GM11168 (cell line): ENCODE measurements around the gene MTMR11.
"Not testable (repeated sequence)": the region's sequence is repeated elsewhere in the genome, so short reads cannot be mapped to it uniquely, and the experiment has no call there.

Experiments
- in situ Hi-C: fragments of 300-500 bp; cut with MboI; formaldehyde crosslinking; loops from one replicate; pipeline ENCODE4 v1.12.0; 2022; ENCODE audit warnings: low sequenced_read_pairs; ENCODE audit not compliant: unreplicated experiment

MTMR11 gene

GRCh38 chr1:149906570-149907075 is 30.1 kb downstream of the MTMR11 start:
- in situ Hi-C loops, result no loop called here

- in situ Hi-C loops, result no loop called here
These were observed 32.7 kb downstream of the MTMR11 start for GRCh38 chr1:149903836-149904491.

GRCh38 chr1:149899460-149900284 is 37.0 kb downstream of the MTMR11 start, which contains the start of gene BOLA1:
TSS of gene BOLA1 (plus strand) at chr1:149899568. CDS start at chr1:149900060, 492 bp downstream.
- in situ Hi-C loops, result no loop called here

- in situ Hi-C loops, result no loop called here
These were observed 40.1 kb downstream of the MTMR11 start for GRCh38 chr1:149896575-149896974.

DNA sequence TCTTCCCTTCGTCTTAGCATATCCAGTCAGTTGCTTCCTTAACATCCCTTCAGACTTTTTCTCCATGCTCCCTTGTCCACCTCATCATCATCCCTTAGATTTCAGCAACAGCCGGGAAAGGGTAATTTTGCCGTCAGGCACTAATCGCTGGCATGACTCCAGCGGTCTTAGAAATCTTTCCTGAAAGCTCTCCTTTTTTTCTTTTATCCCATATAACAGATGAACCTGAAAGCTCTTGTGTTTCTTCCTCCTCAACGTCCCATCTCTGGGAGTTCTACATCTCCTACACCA is 47.7 kb downstream of the MTMR11 start:
- in situ Hi-C loops, result no loop called here

GRCh38 chr1:149888247-149888998 is 48.3 kb downstream of the MTMR11 start:
- in situ Hi-C loops, result no loop called here

DNA sequence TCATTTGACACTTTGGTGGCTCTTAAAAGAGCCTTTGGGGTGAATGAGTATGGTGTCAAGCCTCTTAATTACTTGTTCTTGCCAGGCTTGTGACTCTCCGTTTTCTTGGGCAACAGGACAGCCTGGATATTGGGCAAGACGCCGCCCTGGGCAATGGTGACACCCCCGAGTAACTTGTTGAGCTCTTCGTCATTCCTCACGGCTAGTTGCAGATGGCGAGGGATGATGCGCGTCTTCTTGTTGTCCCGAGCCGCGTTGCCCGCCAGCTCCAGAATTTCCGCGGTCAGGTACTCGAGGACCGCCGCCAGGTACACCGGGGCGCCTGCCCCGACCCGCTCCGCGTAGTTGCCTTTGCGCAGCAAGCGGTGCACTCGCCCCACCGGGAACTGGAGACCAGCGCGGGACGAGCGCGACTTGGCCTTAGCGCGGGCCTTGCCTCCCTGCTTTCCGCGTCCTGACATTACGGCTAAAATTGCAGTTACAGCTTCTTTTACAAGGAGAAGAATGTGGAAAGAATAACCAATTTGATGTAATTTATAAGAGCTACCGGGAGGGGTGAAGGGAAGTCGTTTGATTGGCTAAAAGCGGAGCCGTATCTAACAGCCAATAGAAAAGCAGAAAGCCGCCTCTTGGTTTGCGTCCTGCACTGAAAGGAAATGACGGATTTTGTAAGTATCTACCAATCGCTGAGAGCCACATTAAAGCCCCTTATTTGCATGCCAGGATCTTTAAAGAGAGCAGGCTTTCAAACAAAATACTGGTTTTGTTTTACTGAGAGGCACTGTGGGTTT is 49.0 kb downstream of the MTMR11 start:
- in situ Hi-C loops, result no loop called here

DNA sequence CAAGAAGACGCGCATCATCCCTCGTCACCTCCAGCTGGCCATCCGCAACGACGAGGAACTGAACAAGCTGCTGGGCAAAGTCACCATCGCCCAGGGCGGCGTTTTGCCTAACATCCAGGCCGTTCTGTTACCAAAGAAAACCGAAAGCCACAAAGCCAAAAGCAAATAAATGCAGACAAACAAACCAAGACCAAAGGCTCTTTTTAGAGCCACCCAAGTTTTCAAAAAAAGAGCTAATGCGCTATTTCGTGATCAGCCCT is 49.6 kb downstream of the MTMR11 start:
- in situ Hi-C loops, result not testable (repeated sequence)

- in situ Hi-C loops, result no loop called here
These were observed 50.1 kb downstream of the MTMR11 start for GRCh38 chr1:149886396-149887195.

GRCh38 chr1:149886121-149886395 is 50.6 kb downstream of the MTMR11 start:
- in situ Hi-C loops, result not testable (repeated sequence)

DNA sequence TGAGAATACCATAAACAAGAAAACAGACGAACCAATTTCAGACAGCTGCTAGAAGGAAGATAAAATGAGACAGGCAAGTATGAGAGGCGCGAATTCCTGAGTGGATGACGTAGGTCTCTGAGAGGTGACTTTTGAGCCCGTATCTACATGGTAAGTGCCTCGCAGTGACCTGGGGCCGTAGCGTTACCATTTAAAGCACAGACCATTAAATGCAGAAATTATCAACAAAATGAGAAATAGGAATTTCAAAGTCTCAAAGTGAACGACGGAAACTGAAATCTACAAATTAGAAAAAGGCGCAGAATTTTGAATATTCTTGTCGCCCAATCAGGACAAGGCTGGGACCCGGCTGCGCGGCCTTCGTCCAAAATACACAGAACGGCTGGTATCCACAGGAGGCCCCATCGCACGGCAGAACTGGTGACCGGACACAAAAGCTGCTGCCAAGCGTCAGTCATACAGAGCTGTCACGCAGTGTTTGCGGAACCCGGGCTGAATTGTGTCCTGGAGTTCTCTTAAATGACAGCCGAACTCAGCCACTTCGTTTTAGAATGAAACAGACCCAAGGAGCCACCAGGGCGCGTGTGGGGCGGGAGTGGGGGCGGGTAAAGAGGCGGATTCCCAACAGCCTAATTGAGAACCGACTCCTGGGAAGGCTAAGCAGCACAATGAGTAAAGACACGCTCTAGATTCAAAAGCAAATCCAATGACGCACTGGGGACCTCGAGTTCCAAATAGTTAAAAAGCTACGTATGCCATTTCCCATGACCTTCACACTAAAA is 51.1 kb downstream of the MTMR11 start:
- in situ Hi-C loops, result no loop called here

DNA sequence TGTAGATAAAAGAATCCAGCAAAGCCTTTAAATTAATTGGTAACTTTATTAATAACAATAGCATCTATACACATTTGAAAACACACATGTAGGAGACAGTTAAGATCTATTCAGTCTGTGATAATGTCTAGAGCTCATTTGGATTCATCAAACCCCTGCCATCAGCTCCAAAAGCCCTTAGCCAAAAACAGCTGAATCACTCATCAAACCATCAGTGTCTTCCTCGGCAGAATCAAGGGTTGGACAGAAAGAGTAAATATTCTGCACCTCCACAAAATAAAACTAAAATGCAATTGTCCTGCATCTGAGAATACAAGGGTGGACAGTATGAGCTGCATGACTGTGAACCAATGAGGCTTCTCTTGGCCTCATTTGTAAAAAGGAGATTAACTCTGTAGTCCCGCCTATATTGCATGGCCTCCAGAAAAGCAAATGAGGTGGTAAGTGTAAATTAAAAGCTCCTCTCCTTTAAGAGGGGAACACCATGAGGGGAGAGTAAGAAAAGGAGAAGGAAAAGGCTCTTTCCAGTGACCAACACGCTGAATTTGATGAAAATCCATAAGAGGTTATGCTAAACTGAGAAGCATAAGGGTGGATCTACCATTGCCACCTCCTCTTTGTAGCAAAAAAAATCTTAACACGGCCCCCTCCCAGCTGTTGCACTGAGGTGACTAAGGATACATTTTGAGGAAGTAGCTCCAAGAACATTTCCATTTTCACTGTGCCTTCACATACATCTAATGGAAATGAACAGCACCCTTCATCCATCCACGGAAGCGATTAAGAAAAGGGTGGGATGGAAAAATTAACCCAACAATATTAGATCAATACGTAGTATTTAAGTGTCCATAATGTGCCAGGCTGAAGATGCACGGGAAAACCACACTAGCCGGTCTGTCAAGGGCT is 52.0 kb downstream of the MTMR11 start:
- in situ Hi-C loops, result no loop called here

- in situ Hi-C loops, result no loop called here
These were observed 53.0 kb downstream of the MTMR11 start for GRCh38 chr1:149883598-149884247.

- in situ Hi-C loops, result no loop called here
These were observed 54.8 kb downstream of the MTMR11 start for GRCh38 chr1:149881876-149882275.

DNA sequence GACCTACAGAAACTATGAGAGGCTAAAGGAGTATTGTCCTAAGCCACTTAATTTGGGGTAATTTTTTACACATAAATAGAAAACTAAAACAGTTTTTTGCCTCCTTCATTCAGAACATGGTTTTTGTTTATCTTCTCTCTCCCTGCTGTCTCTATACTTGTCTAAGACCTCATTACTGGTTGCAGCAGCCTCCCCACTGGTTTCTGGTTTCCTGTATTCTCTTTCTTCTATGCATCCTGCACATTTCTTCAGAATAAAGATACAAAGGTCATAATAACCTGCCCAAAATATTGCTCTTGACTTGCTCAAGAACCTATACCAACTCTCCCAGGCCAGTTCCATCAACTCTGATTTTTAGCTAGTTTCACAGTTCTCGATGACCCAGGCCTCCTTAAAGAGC is 57.1 kb downstream of the MTMR11 start:
- in situ Hi-C loops, result no loop called here
